ES-I3 (cell line): ENCODE measurements around the gene KCNIP1.
"Not testable (repeated sequence)": the region's sequence is repeated elsewhere in the genome, so short reads cannot be mapped to it uniquely, and the experiment has no call there.

ENCODE experiments used
- H3K36me3 ChIP-seq: 2 replicates; pipeline ENCODE4 v1.6.1; 2013; ENCODE audit warnings: mild to moderate bottlenecking, low read length, control low read depth, moderate library complexity; ENCODE audit not compliant: insufficient read depth
- H3K4me1 ChIP-seq: 2 replicates; pipeline ENCODE4 v1.6.1; 2013; ENCODE audit warnings: mild to moderate bottlenecking, control low read depth, low read length; ENCODE audit not compliant: insufficient read depth
- H3K9ac ChIP-seq: 2 replicates; pipeline ENCODE4 v1.6.1; 2013; ENCODE audit warnings: low read depth, mild to moderate bottlenecking, low read length, moderate library complexity
- H3K9me3 ChIP-seq: 2 replicates; pipeline ENCODE4 v1.6.1; 2013; ENCODE audit warnings: mild to moderate bottlenecking, low read length, moderate library complexity; ENCODE audit not compliant: control insufficient read depth, insufficient read depth

The KCNIP1 gene

DNA sequence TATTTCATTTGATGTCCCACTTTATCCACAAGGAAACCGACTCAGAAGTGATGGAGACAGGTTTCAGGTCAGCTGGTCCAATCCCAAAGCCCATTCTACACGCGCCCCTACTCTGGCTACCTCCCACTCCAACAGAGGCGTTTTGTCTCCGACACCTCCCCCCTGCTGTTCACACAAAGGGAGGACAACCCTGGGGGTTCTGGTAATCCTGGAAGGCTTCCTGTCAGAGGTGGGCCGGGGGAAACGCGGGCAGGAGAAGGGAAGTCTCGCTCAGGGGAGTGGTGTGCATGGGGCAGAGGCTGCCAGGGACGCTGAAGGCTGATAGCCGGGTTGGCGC is 240.0 kb downstream of the KCNIP1 start:
- Histone ChIP-seq H3K9ac (peak overlapping the region; percentile 14; the same call in 1 of the 2 replicates), H3K9me3 (no peaks in the 10 kb centered on the region; the same call in 1 of the 2 replicates), H3K36me3 (no peaks in the 10 kb centered on the region), H3K4me1 (peaks cover 27% of the 10 kb centered on the region)

DNA sequence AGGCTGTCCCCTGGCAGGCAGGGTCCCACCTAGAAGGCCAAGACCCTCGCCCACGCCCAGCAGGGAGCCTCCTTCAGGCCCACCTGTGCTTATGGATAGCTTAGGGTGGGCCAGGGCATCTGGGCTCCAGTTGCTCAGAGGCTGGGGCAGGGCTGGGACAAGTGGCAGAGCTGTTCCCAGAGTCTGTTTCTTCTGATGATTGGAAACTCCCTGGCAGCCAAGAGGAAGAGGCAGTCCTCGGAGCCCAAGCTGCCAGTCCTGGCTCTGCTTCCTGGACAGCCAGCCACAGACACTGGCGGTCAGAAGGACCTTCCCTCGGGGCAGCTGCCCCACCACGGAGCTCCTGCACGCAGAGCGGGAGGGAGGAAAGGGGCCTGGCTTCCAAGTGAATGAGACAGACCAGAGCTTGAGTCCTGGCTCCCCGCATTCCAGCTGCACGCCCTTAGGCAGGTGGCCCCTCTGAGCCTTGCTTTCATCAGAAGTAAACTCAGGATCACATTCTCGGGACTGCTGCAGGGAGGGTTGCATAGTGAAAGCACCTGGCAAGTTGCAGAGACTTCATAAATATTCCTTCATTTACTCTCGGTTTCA is 241.8 kb downstream of the KCNIP1 start:
- Histone ChIP-seq H3K36me3 (no peaks in the 10 kb centered on the region), H3K9ac (peak overlapping the region; percentile 31), H3K9me3 (no peaks in the 10 kb centered on the region; the same call in 1 of the 2 replicates), H3K4me1 (peaks cover 36% of the 10 kb centered on the region)

DNA sequence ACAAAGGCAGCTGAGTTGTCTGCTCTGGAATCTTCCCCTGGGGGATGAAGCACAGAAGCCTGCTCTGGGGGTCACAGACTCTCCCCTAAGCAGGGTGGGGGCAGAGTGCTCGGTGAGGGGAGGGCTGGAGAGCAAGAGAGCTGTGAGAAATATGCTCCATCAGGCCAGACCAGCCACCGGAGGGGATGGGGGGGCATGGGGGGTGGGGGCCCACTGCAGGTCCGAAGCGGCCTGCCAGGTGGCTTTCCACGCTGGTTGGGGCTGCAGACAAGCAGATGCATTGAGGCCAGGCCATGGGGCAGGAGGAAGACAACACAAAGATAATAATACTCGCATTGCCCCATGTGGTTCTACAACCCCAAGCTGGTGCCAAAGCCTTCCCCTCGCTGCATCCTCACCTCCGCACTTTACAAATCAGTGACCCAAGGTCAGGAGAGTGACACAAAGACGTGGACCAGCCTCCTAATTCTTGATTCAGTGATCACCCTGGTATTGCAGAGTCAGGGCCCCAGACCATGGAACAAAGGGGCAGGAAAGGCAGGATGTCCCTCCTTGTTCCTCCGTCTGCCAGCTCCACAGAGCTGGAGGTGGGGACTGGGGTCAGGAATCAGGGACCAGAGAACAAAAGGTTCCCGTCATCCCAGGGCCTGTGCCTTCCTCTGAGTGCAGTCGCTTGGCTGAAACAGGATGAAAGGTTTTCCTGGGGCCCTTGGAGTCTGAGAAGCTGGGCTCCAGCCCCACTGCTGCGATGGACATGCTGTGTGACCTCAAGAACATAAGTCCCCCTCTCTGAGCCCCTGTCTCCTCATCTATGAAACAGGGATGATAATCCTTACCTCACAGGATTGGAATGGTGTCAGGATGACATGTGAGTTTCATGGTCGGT is 242.5 kb downstream of the KCNIP1 start:
- H3K36me3 ChIP-seq: no peaks in the 10 kb centered on the region
- peak overlapping the region; percentile 31; the same call in 1 of the 2 replicates for H3K9ac ChIP-seq
- peaks cover 39% of the 10 kb centered on the region for H3K4me1 ChIP-seq
- H3K9me3 ChIP-seq: no peaks in the 10 kb centered on the region; the same call in 1 of the 2 replicates

DNA sequence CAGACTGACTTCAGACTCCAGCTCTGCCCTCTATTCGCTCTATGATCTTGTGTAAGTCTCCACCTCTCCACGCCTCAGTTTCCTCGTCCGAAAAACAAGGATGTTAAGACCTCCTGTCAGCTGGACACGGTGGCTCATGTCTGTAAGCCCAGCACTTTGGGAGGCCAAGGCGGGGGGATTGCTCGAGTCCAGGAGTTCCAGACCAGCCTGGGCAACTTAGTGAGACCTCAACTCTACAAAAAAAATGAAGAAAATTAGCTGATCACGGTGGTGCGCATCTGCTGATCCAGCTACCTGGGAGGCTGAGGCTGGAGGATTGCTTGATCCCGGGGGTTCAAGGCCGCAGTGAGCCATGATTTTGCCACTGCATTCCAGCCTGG is 243.1 kb downstream of the KCNIP1 start:
- Histone ChIP-seq H3K9ac (no peak overlapping the region), H3K4me1 (peaks cover 39% of the 10 kb centered on the region), H3K36me3 (no peaks in the 10 kb centered on the region), H3K9me3 (no peaks in the 10 kb centered on the region; the same call in 1 of the 2 replicates)

DNA sequence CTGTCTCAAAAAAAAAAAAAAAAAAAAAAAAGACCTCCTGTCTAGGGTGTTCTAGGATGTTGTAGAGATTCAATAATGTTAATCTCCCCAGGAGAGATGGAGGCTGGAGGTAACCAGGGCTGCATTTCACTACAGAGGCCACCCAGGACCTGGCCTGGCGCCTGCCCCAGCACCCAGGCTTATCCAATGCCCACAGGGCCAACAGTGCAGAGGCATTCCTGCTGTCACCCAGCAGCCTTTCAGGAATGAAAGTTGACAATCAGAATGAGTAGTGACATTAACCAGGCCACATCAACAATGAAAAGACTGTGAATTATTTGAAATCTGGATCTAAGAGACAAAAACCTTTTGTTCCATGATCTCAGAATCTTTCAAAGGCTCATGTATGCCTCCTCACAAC is 243.5 kb downstream of the KCNIP1 start:
- no peak overlapping the region for H3K9ac ChIP-seq
- no peaks in the 10 kb centered on the region for H3K36me3 ChIP-seq
- peaks cover 39% of the 10 kb centered on the region for H3K4me1 ChIP-seq
- H3K9me3 ChIP-seq: no peaks in the 10 kb centered on the region; the same call in 1 of the 2 replicates

DNA sequence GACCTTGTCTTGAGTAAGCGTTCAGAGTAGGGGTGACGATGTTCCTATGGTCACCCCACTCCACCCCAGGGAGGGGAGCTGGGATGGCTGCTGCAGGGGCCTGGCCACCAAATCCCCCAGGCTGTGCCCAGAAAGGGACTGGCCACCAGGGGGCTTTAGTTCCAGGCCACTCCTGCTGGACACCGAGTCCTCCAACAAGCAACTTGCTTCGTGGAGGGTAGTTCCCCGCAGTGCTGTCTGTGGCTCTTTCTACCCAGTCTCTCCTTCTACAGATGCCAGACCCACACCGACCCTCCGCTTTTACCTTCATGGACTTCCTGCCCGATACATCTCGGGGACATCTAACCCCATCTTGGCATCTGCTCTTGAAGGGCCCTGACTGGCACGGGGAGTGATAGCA is 244.0 kb downstream of the KCNIP1 start:
- no peaks in the 10 kb centered on the region; the same call in 1 of the 2 replicates for H3K9me3 ChIP-seq
- H3K36me3 ChIP-seq: no peaks in the 10 kb centered on the region
- H3K9ac ChIP-seq: no peak overlapping the region
- peaks cover 39% of the 10 kb centered on the region for H3K4me1 ChIP-seq

DNA sequence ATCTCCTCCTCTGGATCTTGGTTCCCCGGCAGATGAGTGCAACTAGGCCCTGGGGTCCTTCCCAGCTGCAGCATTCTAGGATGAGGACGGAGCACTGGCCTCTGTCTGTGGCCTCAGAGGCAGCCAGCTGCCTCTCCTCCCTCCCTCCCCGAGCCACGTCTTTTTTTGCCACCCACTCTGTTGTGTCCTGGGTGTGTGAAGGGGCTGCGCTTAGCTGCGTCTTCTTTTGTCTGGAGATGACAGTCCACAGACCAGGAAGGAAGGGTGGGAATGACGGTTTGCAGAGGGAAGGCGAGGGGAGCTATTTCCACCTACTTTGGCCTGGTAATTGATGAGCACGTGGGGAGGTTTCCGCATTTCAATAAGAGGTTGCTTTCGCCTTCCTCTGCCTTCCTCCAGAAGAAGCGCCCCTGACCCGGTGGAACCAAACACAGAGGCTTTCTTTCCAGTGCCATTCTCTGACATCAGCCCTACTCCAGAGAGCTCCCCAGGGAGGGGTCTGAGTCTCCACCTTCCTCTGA is 245.2 kb downstream of the KCNIP1 start:
- Histone ChIP-seq H3K4me1 (peaks cover 39% of the 10 kb centered on the region), H3K36me3 (peaks cover 3% of the 10 kb centered on the region; the same call in 1 of the 2 replicates), H3K9ac (no peak overlapping the region), H3K9me3 (no peaks in the 10 kb centered on the region)

DNA sequence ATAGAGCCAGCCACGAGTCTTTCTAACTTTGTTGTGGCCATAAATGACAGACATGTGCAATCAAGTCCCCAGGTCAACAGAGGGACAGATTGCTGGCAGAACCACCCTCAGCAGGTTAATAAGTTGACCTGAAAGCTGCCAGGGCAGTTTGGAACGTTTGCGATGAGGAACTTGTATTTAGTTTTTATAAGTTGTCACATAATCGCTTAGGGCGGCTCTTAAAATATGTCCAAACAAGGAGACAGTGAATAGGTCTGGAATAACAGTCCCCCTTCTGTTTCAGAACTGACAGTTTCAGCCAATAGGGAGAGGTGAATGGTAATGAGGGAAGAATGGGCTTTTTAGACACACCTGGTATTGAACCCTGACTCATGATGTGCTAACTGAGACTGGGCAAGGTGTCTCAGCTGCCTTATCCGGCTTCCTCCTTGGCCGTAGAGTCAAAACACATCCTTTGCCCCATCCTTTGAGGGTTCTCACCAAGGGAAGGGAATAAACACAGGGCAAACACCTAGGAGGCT is 246.2 kb downstream of the KCNIP1 start:
- H3K9me3 ChIP-seq: no peaks in the 10 kb centered on the region
- H3K9ac ChIP-seq: no peak overlapping the region
- H3K4me1 ChIP-seq: peaks cover 36% of the 10 kb centered on the region
- peaks cover 3% of the 10 kb centered on the region; the same call in 1 of the 2 replicates for H3K36me3 ChIP-seq

DNA sequence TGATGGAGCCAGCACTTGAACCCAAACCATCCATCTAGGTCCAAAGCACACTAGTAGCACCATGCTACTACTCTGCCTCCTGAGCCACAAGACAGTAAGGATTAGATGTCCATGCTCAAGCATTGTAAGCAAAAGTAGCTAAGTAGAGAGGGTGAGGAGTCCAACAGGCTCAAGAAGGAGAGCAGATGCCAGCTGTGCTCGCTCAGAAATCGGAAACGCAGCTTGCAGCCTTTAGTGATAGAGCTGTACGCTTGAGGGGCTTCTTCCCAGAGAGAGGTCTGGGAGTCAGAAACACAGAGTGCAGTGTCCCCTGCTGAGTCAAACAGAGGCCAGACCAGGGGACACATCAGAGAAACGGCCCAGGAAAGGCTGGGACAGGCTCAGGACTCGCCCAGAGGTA is 247.0 kb downstream of the KCNIP1 start:
- Histone ChIP-seq H3K36me3 (peaks cover 3% of the 10 kb centered on the region; the same call in 1 of the 2 replicates), H3K4me1 (peaks cover 28% of the 10 kb centered on the region), H3K9me3 (no peaks in the 10 kb centered on the region), H3K9ac (no peak overlapping the region)

DNA sequence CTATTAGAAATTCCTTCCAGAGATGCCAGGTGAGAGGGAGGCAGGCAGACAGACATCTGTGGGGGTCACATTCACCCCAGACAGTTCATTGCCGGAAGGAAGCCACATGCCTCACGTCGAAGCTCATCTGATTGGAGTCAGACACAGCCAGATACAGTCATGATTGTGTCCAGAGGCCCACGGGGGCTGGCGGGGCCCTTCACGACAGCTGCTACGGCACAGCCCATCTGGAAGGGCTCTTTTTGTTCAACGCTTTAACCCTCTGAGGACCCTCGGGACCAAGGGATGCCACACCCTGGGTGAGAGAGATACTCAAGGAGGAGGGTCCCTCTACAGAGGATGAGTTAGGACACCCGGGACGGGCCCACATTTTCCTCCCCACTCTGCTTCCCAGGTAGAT is 247.8 kb downstream of the KCNIP1 start:
- no peaks in the 10 kb centered on the region for H3K9me3 ChIP-seq
- peaks cover 9% of the 10 kb centered on the region for H3K36me3 ChIP-seq
- peaks cover 22% of the 10 kb centered on the region for H3K4me1 ChIP-seq
- no peak overlapping the region for H3K9ac ChIP-seq

DNA sequence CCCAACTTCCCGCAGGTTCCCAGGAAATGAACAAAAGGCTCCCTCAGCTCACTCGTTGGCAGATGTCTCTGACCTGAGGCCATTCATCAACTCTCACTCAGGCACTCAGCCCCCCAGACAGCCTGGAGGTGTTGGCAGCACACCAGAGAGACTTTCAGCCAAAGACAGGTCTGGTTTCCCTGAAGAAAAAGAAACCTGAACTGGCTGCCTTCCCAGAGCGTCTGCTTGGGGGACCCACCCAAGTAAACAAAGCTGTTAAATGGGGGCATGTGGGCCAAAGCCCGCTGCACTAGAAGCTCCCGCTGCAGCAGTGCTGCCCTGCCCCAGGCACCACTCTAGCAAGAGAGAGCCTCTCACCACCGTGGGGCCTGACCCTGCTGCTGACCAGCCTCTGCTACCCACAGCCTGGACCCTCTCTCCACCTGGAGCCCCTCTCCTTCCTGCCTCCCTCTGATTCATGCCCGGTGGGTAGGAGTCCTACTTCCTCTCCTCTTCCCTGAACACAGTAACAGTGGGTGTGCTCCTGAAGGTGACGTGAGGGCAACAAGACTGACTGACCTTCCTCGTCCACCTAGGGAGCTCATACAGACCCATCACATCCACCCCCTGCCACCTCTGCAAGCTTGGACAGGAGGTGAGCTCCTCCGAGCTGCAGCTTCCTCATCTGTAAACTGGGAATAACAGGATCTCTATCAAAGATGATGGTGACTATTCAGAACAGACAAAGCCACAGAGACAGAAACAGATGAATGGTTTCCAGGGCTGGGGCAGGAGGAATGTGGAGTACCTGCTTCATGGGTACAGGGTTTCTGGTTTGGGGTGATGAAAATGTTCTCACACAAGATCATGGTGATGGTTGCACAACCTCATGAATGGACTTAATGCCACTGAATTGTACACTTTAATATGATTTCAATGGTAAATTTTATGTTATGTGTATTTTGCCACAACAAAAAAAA is 248.7 kb downstream of the KCNIP1 start:
- peaks cover 9% of the 10 kb centered on the region for H3K36me3 ChIP-seq
- H3K9ac ChIP-seq: no peak overlapping the region
- H3K9me3 ChIP-seq: no peaks in the 10 kb centered on the region
- peaks cover 24% of the 10 kb centered on the region; the same call in 1 of the 2 replicates for H3K4me1 ChIP-seq

DNA sequence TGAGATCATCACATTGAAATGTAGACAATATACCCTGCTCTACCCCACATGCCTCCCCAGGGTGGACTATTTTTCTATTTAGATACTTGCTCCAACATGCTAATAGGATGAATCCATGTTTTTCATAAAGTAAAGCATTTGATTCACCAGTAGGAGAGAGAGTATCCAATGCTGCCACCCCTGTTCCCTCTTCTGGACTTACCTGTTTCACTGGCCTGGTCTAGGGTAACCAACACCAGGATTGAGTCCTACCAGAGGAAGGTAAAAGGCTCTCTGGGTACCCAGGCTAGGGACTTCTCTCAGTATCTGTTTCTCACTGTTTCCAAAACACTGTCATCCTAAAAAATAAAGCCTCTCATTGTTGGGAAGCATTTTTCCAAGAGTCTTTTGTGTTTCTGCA is 249.5 kb downstream of the KCNIP1 start:
- H3K9ac ChIP-seq: no peak overlapping the region
- peaks cover 21% of the 10 kb centered on the region; the same call in 1 of the 2 replicates for H3K4me1 ChIP-seq
- H3K36me3 ChIP-seq: peaks cover 9% of the 10 kb centered on the region
- H3K9me3 ChIP-seq: no peaks in the 10 kb centered on the region

DNA sequence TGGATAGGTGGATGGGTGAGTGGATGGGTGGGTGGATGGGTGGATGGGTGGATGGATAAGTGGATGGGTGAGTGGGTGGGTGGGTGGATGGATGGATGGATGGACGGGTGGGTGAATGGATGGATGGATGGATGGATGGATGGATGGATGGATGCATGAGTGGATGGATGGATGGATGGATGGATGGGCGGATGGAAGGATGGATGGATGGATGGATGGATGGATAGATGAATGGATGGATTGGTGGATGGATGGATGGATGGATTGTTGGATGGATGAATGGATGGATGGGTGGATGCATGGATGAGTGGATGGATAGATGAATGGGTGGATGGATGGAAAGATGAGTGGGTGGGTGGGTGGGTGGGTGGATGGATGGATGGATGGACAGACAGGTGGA is 250.7 kb downstream of the KCNIP1 start:
- not testable (repeated sequence) for H3K9ac ChIP-seq, H3K9me3 ChIP-seq, H3K36me3 ChIP-seq
- peaks cover 19% of the 10 kb centered on the region; the same call in 1 of the 2 replicates for H3K4me1 ChIP-seq
